ENCODE results near the gene CYP2D6. TPM values are rescaled to one million over a fixed set of nuclear protein-coding genes. Genes with fewer than 3 reads are reported as not detected.

The CYP2D6 gene
- total RNA-seq, 1 experiment from 2014 or later = 0.55 TPM

- DNase-seq = no peak
- Histone ChIP-seq H3K36me3 (ENCODE audit: low read depth, low read length) (peaks cover 3% of the 10 kb centered on the region; the same call in 1 of the 2 replicates), H3K9me3 (ENCODE audit: low read length) (no peaks in the 10 kb centered on the region), H3K9ac (ENCODE audit: low read length) (no peak overlapping the region), H3K4me3 (ENCODE audit: low read length) (no peak overlapping the region), H3K27me3 (ENCODE audit: low read length) (no peaks in the 10 kb centered on the region), H2AFZ (ENCODE audit: low read length) (no peak overlapping the region), H3K27ac (ENCODE audit: low read length) (no peak overlapping the region), H4K20me1 (ENCODE audit: low read length) (no peaks in the 10 kb centered on the region), H3K79me2 (ENCODE audit: low read length) (no peaks in the 10 kb centered on the region), H3F3A (ENCODE audit: low read length, unreplicated experiment) (no peaks in the 10 kb centered on the region), H3K9me2 (replicated peaks; ENCODE audit: low read length) (no peaks in the 10 kb centered on the region), H3K4me2 (ENCODE audit: low read length) (no peak overlapping the region), H3K4me1 (ENCODE audit: insufficient read depth, low read length) (no peaks in the 10 kb centered on the region)
- ChIA-PET CTCF (no interaction called here), POLR2A (ENCODE audit: unreplicated experiment) (no interaction called here)
- intact Hi-C loops (cut with micrococcal nuclease) = loop anchor here (5.0 kb wide), 1 partner anchor 99 kb away; no protein-coding TSS in a partner anchor
- no peak for TF ChIP-seq EZH2 (IDR thresholded peaks at IDR 0.05; ENCODE audit: low read length, unreplicated experiment)
- TF ChIP-seq, protein P1, sequence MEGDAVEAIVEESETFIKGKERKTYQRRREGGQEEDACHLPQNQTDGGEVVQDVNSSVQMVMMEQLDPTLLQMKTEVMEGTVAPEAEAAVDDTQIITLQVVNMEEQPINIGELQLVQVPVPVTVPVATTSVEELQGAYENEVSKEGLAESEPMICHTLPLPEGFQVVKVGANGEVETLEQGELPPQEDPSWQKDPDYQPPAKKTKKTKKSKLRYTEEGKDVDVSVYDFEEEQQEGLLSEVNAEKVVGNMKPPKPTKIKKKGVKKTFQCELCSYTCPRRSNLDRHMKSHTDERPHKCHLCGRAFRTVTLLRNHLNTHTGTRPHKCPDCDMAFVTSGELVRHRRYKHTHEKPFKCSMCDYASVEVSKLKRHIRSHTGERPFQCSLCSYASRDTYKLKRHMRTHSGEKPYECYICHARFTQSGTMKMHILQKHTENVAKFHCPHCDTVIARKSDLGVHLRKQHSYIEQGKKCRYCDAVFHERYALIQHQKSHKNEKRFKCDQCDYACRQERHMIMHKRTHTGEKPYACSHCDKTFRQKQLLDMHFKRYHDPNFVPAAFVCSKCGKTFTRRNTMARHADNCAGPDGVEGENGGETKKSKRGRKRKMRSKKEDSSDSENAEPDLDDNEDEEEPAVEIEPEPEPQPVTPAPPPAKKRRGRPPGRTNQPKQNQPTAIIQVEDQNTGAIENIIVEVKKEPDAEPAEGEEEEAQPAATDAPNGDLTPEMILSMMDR (conservative IDR thresholded peaks at IDR 0.05; ENCODE audit: low read depth, low read length) = no peak
- no peak for TF ChIP-seq EZH2phosphoT487 (IDR thresholded peaks at IDR 0.05; ENCODE audit: borderline replicate concordance, low read length)
- no peak for ATAC-seq
- no TSS peak for BruUV-seq (replicated peaks)
These were observed 37.9 kb upstream of the CYP2D6 start for GRCh38 chr22:42168476-42168875.

DNA sequence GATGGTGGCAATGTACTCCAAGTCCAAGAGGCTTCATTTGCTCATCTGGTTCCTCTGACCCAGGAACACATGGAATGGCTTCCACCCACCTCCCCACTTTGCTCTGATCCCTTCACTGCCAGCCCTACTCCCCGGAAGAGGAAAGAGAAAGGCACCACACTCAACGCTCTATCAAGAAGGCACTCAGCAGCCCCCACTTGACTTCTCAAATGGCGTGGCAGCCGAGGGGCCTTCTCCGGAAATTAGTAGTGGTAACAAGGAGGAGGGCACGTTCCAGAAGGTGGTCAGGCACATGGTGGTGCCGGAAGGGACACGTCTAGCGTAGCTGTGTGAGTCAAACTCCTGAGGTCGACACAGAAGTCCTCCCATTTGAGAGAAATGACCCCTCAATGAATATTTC is 36.5 kb upstream of the CYP2D6 start:
- POLR2A ChIA-PET (ENCODE audit: unreplicated experiment) = interaction anchor here (0.6 kb wide), 1 partner anchor 277 kb away, joined by 5 read pairs; no protein-coding TSS in a partner anchor
- Histone ChIP-seq H3K27me3 (ENCODE audit: low read length) (no peaks in the 10 kb centered on the region), H3K9me2 (replicated peaks; ENCODE audit: low read length) (no peaks in the 10 kb centered on the region), H3F3A (ENCODE audit: low read length, unreplicated experiment) (no peaks in the 10 kb centered on the region), H3K9me3 (ENCODE audit: low read length) (no peaks in the 10 kb centered on the region), H3K4me2 (ENCODE audit: low read length) (no peak overlapping the region), H3K36me3 (ENCODE audit: low read depth, low read length) (peaks cover 3% of the 10 kb centered on the region; the same call in 1 of the 2 replicates), H3K27ac (ENCODE audit: low read length) (no peak overlapping the region), H3K4me1 (ENCODE audit: insufficient read depth, low read length) (no peaks in the 10 kb centered on the region), H2AFZ (ENCODE audit: low read length) (no peak overlapping the region), H4K20me1 (ENCODE audit: low read length) (no peaks in the 10 kb centered on the region), H3K4me3 (ENCODE audit: low read length) (no peak overlapping the region), H3K79me2 (ENCODE audit: low read length) (no peaks in the 10 kb centered on the region), H3K9ac (ENCODE audit: low read length) (no peak overlapping the region)
- ATAC-seq (no peak), DNase-seq (no peak)
- CTCF ChIA-PET = interaction anchor here (0.6 kb wide), 1 partner anchor 69 kb away, joined by 3 read pairs; no protein-coding TSS in a partner anchor
- intact Hi-C loops (cut with micrococcal nuclease) = loop anchor here (5.0 kb wide), 1 partner anchor 100 kb away; no protein-coding TSS in a partner anchor
- BruUV-seq (replicated peaks) = no TSS peak
- TF ChIP-seq, protein P1 (conservative IDR thresholded peaks at IDR 0.05; ENCODE audit: low read depth, low read length) = no peak
- TF ChIP-seq EZH2 (IDR thresholded peaks at IDR 0.05; ENCODE audit: low read length, unreplicated experiment) = no peak
- no peak for TF ChIP-seq EZH2phosphoT487 (IDR thresholded peaks at IDR 0.05; ENCODE audit: borderline replicate concordance, low read length)

DNA sequence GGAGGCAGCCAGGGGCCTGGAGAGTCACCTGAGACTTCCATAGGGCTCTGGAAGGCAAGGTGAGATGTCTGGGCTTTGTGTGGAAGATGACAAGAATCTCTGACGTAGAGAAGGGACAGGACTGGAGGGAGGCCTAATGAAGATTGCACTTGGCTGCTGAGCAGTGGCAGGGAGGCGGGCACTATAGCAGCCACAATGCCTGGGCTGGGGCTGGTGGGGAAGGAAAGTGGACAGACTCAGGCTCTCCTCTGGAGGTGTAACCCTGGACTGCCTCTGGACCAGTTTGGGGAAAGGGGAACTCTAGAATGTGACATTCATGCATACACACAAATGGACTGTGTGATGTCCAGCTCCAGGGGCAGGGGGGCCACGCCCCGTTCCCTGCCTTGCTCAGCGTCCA is 34.3 kb upstream of the CYP2D6 start:
- CTCF ChIA-PET = no interaction called here
- no peaks in the 10 kb centered on the region for H3K9me3 ChIP-seq (ENCODE audit: low read length)
- H3K4me1 ChIP-seq (ENCODE audit: insufficient read depth, low read length) = peaks cover 7% of the 10 kb centered on the region
- intact Hi-C loops (cut with micrococcal nuclease) = loop anchor here (5.0 kb wide), 1 partner anchor 102 kb away; no protein-coding TSS in a partner anchor
- no peaks in the 10 kb centered on the region for H4K20me1 ChIP-seq (ENCODE audit: low read length)
- H3F3A ChIP-seq (ENCODE audit: low read length, unreplicated experiment) = no peaks in the 10 kb centered on the region
- no peak overlapping the region for H3K9ac ChIP-seq (ENCODE audit: low read length)
- DNase-seq (no peak), ATAC-seq (no peak)
- TF ChIP-seq, protein P1 (conservative IDR thresholded peaks at IDR 0.05; ENCODE audit: low read depth, low read length) = no peak
- TF ChIP-seq EZH2phosphoT487 (IDR thresholded peaks at IDR 0.05; ENCODE audit: borderline replicate concordance, low read length) (no peak), EZH2 (IDR thresholded peaks at IDR 0.05; ENCODE audit: low read length, unreplicated experiment) (no peak)
- no peaks in the 10 kb centered on the region for H3K79me2 ChIP-seq (ENCODE audit: low read length)
- H3K36me3 ChIP-seq (ENCODE audit: low read depth, low read length) = peaks cover 3% of the 10 kb centered on the region; the same call in 1 of the 2 replicates
- H2AFZ ChIP-seq (ENCODE audit: low read length) = no peak overlapping the region
- H3K27me3 ChIP-seq (ENCODE audit: low read length) = no peaks in the 10 kb centered on the region
- no peak overlapping the region for H3K4me2 ChIP-seq (ENCODE audit: low read length)
- H3K4me3 ChIP-seq (ENCODE audit: low read length) = no peak overlapping the region
- H3K9me2 ChIP-seq (replicated peaks; ENCODE audit: low read length) = no peaks in the 10 kb centered on the region
- no peak overlapping the region for H3K27ac ChIP-seq (ENCODE audit: low read length)
- POLR2A ChIA-PET (ENCODE audit: unreplicated experiment) = no interaction called here
- BruUV-seq (replicated peaks) = no TSS peak
